ENCODE results near the gene ERBIN.

DNA sequence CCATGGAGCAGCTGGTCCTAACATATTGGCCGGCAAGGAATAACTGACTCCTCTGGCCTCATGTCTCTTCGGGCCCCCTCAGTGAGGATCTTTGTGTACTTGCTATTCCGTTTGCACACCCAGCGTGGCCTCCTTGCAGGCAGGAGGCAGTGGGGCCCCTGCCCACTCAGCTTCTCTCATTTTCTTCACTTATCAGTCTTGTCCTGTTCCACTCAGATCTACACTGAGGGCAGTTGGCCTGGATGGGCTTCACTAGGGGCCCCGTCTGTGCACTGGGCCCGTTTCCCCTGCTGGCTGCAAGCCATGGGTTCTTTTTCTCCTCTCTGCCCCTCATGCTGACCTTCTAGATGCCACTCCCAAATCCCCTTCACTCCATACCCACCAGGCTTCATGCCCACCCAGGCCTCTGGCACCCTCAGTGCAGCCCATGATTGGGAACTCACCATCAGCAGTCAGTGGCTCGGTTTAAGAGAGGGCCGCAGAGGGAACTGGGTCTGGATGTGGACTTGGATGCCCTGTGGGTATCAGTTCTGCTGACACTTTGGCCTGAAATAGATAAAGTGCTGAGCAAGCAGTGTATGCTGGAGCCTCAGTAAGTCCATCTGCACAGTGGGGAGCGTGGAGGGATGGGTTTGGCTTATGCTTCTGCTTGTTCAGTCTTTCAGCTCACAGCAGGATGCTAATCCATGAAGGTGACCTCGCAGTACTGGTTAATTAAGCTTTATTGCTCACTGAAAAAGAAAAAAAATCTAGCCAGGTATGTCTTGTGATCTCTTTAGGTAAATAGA is 57.9 kb downstream of the ERBIN start:
- TF ChIP-seq BHLHE40 (IDR thresholded peaks at IDR 0.05; ENCODE audit: low read depth, low read length) (no peak), POLR2A (IDR thresholded peaks at IDR 0.05; ENCODE audit: low read depth, low read length) (no peak), RAD21 (IDR thresholded peaks at IDR 0.05; ENCODE audit: low read length) (no peak), RFX5 (IDR thresholded peaks at IDR 0.05; ENCODE audit: low read depth, low read length) (no peak), MXI1 (IDR thresholded peaks at IDR 0.05; ENCODE audit: borderline replicate concordance, low read depth, low read length) (no peak)
- TF ChIP-seq, protein P1, sequence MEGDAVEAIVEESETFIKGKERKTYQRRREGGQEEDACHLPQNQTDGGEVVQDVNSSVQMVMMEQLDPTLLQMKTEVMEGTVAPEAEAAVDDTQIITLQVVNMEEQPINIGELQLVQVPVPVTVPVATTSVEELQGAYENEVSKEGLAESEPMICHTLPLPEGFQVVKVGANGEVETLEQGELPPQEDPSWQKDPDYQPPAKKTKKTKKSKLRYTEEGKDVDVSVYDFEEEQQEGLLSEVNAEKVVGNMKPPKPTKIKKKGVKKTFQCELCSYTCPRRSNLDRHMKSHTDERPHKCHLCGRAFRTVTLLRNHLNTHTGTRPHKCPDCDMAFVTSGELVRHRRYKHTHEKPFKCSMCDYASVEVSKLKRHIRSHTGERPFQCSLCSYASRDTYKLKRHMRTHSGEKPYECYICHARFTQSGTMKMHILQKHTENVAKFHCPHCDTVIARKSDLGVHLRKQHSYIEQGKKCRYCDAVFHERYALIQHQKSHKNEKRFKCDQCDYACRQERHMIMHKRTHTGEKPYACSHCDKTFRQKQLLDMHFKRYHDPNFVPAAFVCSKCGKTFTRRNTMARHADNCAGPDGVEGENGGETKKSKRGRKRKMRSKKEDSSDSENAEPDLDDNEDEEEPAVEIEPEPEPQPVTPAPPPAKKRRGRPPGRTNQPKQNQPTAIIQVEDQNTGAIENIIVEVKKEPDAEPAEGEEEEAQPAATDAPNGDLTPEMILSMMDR (conservative IDR thresholded peaks at IDR 0.05; ENCODE audit: low read depth, low read length): no peak
